Germinal center (tissue), 1 donor: ENCODE measurements around the gene SLC3A2.
"Not testable (repeated sequence)": the region's sequence is repeated elsewhere in the genome, so short reads cannot be mapped to it uniquely, and the experiment has no call there.

Source experiments
- DNase-seq: peaks from one replicate; pipeline ENCODE4 v3.0.0; 2012; ENCODE audit warnings: mixed read lengths, low spot score

Gene SLC3A2

DNA sequence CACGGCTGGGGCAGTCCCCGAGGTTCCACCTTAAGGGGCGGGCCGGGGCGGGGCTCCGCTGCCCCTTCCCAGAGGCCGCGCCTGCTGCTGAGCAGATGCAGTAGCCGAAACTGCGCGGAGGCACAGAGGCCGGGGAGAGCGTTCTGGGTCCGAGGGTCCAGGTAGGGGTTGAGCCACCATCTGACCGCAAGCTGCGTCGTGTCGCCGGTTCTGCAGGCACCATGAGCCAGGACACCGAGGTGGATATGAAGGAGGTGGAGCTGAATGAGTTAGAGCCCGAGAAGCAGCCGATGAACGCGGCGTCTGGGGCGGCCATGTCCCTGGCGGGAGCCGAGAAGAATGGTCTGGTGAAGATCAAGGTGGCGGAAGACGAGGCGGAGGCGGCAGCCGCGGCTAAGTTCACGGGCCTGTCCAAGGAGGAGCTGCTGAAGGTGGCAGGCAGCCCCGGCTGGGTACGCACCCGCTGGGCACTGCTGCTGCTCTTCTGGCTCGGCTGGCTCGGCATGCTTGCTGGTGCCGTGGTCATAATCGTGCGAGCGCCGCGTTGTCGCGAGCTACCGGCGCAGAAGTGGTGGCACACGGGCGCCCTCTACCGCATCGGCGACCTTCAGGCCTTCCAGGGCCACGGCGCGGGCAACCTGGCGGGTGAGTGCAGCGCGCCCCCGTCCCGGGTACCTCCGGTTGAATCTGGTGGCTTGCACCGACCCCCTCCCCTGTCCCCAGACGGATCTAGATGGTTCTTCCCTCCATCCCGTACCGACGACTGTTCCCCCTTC, at the start of gene SLC3A2:
Gene SLC3A2 (plus strand): TSS at position 94 of the 776 bp plus-strand sequence. CDS start 128 bp downstream, at position 222.
- DNase-seq, result peak; percentile 88

DNA sequence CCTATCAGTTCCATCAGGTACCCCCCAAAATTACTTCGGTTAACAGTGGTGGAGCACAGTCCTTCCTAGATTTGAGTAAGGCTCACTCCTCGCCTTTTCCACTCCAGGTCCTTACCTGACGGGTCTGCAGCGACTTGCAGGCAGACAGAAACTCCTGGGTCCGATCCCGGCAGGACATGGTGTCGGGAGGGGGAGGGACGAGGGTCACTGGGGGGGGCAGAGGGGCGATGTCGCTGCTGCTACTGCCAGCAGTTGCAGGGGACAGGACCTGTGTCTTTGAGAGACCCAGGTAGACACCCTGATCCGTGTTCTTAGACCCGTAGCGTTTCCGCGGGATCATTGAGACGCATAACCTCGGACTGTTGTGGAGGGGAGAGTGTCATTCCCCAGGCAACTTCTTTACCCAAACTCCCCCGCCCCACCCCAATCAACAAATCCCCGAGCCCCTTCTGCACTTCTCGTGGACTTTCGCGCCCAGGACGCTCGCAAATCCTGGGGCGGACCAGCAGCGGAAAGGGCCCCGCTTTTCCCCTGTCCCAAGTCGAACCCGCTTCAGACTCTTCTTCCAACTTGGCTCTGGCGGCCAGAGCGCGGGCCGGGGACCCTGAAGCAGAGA, 49.7 kb upstream of the SLC3A2 start:
- DNase-seq, result peak; percentile 51

- DNase-seq, result peak; percentile 98
These were observed 49.0 kb upstream of the SLC3A2 start, which contains the start of gene STX5 for GRCh38 chr11:62831520-62832335. STX5 (minus strand) TSS chr11:62832051; CDS start chr11:62831243, 808 bp downstream.

DNA sequence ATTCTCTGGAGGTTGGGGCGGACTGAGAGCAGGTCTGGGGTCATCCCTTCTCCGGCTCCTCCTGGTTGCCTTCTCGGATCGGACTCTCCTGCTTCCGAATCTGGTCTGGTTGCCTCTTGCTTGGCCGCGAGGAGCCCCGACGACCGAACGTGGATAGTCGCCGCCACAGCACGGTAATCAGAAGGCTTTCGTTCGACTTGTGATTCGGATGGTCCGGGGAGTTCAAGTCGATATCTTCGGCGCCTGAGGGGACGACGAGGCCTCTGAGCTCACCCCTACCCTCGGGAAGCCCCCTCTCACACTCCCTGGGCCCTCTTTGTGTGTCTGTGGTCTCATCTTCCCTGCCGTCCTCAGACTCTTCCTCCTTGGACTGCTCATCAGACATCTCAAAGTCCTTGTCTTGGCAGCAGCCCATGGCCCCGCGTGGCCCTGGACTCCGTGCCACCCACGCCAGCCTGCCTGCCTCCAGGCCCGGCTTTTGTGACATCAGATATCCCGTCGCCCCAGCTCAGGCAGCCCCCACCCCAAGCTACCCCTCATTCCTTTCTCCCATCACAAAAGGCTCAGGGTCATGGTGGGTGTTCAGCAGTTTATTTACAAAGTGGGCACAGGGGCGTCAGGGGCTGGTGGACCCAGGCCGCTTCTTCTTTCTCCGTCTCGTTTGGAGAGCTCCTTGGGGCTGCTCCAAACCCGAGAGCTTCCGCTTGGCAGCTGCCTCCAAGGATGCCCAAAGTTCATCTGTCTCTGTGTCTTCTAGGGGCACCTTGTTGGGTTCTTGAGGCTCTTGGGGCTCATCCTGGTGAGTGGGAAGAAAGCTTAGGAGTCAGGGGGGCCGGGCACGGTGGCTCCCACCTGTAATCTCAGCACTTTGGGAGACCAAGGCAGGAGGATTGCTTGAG, 48.1 kb upstream of the SLC3A2 start, which contains the start of gene TEX54:
Gene TEX54 (minus strand): TSS at position 506 of the 899 bp plus-strand sequence.
- DNase-seq, result no peak

DNA sequence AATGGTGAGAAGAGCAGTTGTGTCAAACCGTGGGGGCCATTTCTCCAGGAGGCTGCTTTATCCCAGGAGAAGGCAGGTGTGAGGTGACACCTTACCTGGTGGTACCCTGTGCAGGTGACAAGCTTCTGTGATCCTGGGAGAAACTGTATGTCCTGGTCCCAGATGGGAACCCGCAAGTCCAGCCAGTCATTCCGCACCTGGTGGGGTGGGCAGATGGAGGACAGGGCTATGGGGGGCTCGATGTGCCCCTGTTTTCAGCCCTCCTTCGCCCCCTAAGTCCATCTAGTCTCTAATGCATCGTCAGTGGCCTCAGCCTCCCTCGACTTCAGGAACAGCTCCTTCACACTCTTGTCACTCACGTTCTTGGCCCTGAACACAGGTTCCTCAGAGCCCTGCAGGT, 45.4 kb upstream of the SLC3A2 start:
- DNase-seq, result no peak

DNA sequence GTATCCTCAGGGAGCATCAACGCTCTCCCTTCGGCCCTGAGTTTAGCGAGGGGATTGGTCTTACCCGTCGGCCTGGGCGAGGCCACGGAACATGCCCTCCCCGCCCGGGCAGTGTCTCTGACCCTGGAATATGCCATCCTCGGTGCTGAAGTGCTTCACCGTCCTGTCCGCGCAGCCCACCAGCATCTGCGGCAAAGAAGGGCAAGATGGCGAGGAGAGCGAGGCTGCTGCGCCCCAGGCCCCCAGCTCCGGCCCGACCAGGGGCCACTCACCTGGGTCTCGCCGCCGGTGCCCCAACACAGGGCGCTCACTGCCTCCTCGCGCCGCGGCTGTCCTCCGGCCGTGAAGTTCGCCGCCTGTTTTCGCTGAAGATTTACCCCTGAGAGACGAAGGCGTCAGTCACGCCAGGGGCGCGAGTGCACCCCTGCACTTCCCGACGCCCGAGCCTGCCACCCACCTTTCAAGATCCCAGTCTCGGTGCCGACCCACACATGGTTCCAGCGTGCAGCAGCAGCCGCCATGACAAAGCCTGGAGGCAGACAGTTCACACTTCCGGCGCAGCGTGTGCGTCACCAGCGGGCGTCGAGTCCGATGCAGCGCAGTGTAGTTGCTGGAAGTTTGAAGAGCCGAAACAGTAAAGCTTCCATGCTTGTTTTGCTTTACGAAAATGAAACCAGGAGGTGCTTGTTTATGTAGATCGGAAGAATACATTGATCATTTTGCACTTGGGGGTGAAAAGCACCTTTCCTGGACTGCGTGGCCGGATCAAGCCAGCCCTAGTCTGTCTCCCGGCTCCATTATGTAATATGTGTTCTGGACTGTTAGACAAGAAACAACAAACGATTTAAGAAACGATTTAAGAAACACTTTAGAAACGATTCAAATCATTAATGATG, 41.4 kb upstream of the SLC3A2 start, which contains the start of gene WDR74:
Gene WDR74 (minus strand): TSS at position 541 of the 896 bp plus-strand sequence. CDS start 20 bp downstream, at position 521.
- DNase-seq, result peak; percentile 89

DNA sequence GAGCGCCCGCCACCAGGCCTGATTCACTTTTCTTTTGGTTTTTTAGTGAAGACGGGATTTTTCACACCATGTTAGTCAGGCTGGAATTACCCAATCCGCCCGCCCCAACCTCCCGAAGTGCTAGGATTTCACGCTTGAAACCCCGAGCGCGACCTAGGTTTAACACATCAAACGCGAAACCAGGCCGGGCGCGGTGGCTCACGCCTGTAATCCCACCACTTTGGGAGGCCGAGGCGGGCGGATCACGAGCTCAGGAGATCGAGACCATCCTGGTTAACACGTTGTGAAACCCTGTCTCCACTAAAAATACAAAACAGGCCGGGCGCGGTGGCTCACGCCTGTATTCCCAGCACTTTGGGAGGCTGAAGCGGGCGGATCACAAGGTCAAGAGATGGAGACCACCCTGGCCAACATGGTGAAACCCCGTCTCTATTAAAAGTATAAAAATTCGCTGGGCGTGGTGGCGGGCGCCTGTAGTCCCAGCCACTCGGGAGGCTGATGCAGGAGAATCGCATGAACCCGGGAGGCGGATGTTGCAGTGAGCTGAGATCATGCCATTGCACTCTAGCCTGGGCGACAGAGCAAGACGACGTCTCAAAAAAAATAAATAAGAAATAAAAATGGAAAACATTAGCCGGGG, 39.9 kb upstream of the SLC3A2 start:
- DNase-seq, result peak; percentile 24

GRCh38 chr11:62841361-62842170, 39.1 kb upstream of the SLC3A2 start:
- DNase-seq, result peak; percentile 95

GRCh38 chr11:62842171-62842741, 38.4 kb upstream of the SLC3A2 start:
- peak; percentile 28 for DNase-seq

GRCh38 chr11:62842891-62843290, 37.8 kb upstream of the SLC3A2 start:
- not testable (repeated sequence) for DNase-seq

GRCh38 chr11:62843466-62843865, 37.2 kb upstream of the SLC3A2 start:
- DNase-seq, result no peak

DNA sequence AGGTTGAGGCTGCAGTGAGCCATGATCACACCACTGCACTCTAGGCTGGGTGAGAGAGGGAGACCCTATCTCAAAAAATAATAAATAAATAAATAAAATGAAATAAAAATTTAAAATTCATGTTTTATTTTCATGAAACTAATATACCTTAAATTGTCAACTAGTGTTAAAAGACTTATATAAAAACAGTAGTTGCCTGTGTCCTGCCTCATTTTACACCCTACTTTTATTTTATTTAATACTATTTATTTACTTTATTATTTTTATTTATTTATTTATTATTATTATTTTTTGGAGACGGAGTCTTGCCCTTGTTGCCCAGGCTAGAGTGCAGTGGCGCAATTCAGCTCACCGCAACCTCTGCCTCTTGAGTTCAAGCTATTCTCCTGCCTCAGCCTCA, 36.5 kb upstream of the SLC3A2 start:
- no peak for DNase-seq

- DNase-seq, result no peak
These were observed 34.5 kb upstream of the SLC3A2 start for GRCh38 chr11:62846177-62846576.

GRCh38 chr11:62847767-62848314, 32.9 kb upstream of the SLC3A2 start:
- DNase-seq, result no peak

- no peak for DNase-seq
These were observed 29.5 kb upstream of the SLC3A2 start for GRCh38 chr11:62850911-62851806.

DNA sequence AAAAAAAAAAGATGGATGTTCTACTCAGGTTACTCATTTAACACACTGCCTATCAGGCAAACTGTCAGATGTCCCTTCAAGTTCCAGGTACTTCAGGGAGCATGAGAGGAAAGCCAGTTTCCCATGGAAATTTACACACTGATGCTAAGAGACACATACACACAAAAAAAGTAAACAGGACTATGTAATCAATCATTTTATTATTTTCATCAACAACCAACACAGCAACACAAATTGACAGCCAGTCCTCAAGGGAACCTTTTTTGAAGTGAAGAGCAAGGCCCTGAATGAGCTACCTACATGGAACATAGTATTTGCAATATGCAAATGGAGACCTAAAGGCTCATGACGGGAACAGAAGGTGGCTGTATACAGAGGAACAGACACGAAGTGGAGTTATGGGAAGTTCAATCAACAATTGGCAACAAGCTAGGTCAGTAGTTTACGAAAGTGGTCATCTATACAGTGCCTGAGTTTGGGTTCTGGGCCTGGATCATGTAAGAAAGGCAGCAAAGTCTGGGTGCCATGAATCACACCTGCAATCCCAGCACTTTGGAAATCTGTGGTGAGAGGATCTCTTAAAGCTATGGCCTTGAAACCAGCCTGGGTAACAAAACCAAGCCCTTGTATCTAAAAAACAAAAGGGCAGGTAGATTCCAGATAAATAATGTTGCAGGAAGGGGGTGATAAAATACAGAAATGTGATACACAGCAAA, 28.7 kb upstream of the SLC3A2 start:
- DNase-seq, result no peak
